Neuronal stem cell (in vitro differentiated cells): ENCODE measurements around the gene CHAC1.

ENCODE experiments used
- DNase-seq: peaks from one replicate; pipeline ENCODE4 v3.0.0-alpha.2; 2013; ENCODE audit warnings: low spot score
- H2AFZ ChIP-seq: one replicate; pipeline ENCODE4 v1.6.1; 2013; ENCODE audit warnings: mild to moderate bottlenecking, low read length, inconsistent platforms
- H2AK5ac ChIP-seq: 2 replicates; pipeline ENCODE4 v1.6.1; 2013; ENCODE audit warnings: low read depth, mild to moderate bottlenecking, inconsistent platforms, low read length, moderate library complexity, mixed read lengths
- H2BK120ac ChIP-seq: 2 replicates; pipeline ENCODE4 v1.6.1; 2013; ENCODE audit warnings: low read depth, mild to moderate bottlenecking, inconsistent platforms, low read length, moderate library complexity, mixed read lengths
- H2BK12ac ChIP-seq: one replicate; pipeline ENCODE4 v1.6.1; 2013; ENCODE audit warnings: low read length, inconsistent platforms
- H2BK15ac ChIP-seq: 2 replicates; pipeline ENCODE4 v1.6.1; 2013; ENCODE audit warnings: mild to moderate bottlenecking, low read length, inconsistent platforms, mixed read lengths
- H2BK5ac ChIP-seq: one replicate; pipeline ENCODE4 v1.6.1; 2013; ENCODE audit warnings: inconsistent platforms, mild to moderate bottlenecking, low read length, moderate library complexity
- H3K14ac ChIP-seq: one replicate; pipeline ENCODE4 v1.6.1; 2013; ENCODE audit warnings: low read length, inconsistent platforms
- H3K18ac ChIP-seq: 2 replicates; pipeline ENCODE4 v1.6.1; 2013; ENCODE audit warnings: low read length, inconsistent platforms
- H3K23ac ChIP-seq: 2 replicates; pipeline ENCODE4 v1.6.1; 2013; ENCODE audit warnings: low read depth, mild to moderate bottlenecking, mixed read lengths, low read length, inconsistent platforms; ENCODE audit not compliant: poor library complexity
- H3K27ac ChIP-seq: replicated peaks from 3 replicates; pipeline ENCODE4 v1.5.1; 2013; ENCODE audit warnings: low read length, inconsistent platforms
- H3K27me3 ChIP-seq, 3 experiments: 2 replicates each; pipeline ENCODE4 v1.6.1; 2013; ENCODE audit warnings: low read length in 3 of 3, mild to moderate bottlenecking in 2 of 3, inconsistent platforms in 1 of 3, low read depth in 1 of 3, mixed read lengths in 1 of 3, moderate library complexity in 1 of 3; ENCODE audit not compliant: control insufficient read depth in 3 of 3, insufficient read depth in 3 of 3
- H3K36me3 ChIP-seq, 2 donors: replicated peaks in 1 of 2; 2 replicates each; pipeline ENCODE4 v1.6.1; 2013; ENCODE audit warnings: low read length in 2 of 2; ENCODE audit not compliant: control insufficient read depth in 2 of 2, insufficient read depth in 2 of 2
- H3K4ac ChIP-seq: 2 replicates; pipeline ENCODE4 v1.6.1; 2013; ENCODE audit warnings: inconsistent platforms, mild to moderate bottlenecking, low read length, moderate library complexity
- H3K4me1 ChIP-seq, 2 donors: 1 replicate in 1 of 2; 2 replicates in 1 of 2; pipeline ENCODE4 v1.6.1; 2013; ENCODE audit warnings: low read length in 2 of 2, low read depth in 1 of 2; ENCODE audit not compliant: control insufficient read depth in 2 of 2, insufficient read depth in 1 of 2
- H3K4me2 ChIP-seq: one replicate; pipeline ENCODE4 v1.6.1; 2013; ENCODE audit warnings: mild to moderate bottlenecking, low read length, inconsistent platforms; ENCODE audit not compliant: insufficient read depth, poor library complexity, severe bottlenecking
- H3K4me3 ChIP-seq, 2 donors: 2 replicates each; pipeline ENCODE4 v1.5.1; 2013; ENCODE audit warnings: low read length in 2 of 2, mild to moderate bottlenecking in 2 of 2, inconsistent platforms in 1 of 2, moderate library complexity in 1 of 2
- H3K79me1 ChIP-seq: one replicate; pipeline ENCODE4 v1.6.1; 2013; ENCODE audit warnings: low read depth, mild to moderate bottlenecking, inconsistent platforms, low read length, moderate library complexity
- H3K9ac ChIP-seq: one replicate; pipeline ENCODE4 v1.6.1; 2013; ENCODE audit warnings: mild to moderate bottlenecking, low read depth, low read length, inconsistent platforms; ENCODE audit not compliant: poor library complexity
- H3K9me3 ChIP-seq, 2 donors: replicated peaks in 1 of 2; 2 replicates each; pipeline versions ENCODE3 to v1.6.1; 2013; ENCODE audit warnings: low read length in 2 of 2, mild to moderate bottlenecking in 2 of 2, inconsistent platforms in 1 of 2, low read depth in 1 of 2, mixed read lengths in 1 of 2, moderate library complexity in 1 of 2; ENCODE audit not compliant: control insufficient read depth in 2 of 2, insufficient read depth in 1 of 2
- H4K8ac ChIP-seq: one replicate; pipeline ENCODE4 v1.6.1; 2013; ENCODE audit warnings: low read depth, mild to moderate bottlenecking, inconsistent platforms, low read length, moderate library complexity
- H4K91ac ChIP-seq: one replicate; pipeline ENCODE4 v1.6.1; 2013; ENCODE audit warnings: low read length, low read depth, mild to moderate bottlenecking, inconsistent platforms; ENCODE audit not compliant: poor library complexity
- WGBS, 2 donors: extraction: QIAGEN DNeasy Blood & Tissue Kit; methylation state at CpG; one replicate each; pipeline ENCODE4 v1.1.7; 2013; ENCODE audit warnings: missing lambda C conversion rate in 2 of 2, mixed read lengths in 1 of 2; ENCODE audit not compliant: insufficient read length in 2 of 2, insufficient replicate concordance in 1 of 2; ENCODE audit errors: extremely low coverage in 2 of 2; 5-methylcytosine and 5-hydroxymethylcytosine counted together

CHAC1 gene

GRCh38 chr15:40936709-40937666, 16.3 kb upstream of the CHAC1 start:
- H3K9ac ChIP-seq: no peak overlapping the region
- no peaks in the 10 kb centered on the region for H3K9me3 ChIP-seq
- no peak overlapping the region for H3K14ac ChIP-seq
- H3K4me2 ChIP-seq: no peak overlapping the region
- no peak overlapping the region for H2BK12ac ChIP-seq
- H3K4ac ChIP-seq: no peak overlapping the region
- H4K8ac ChIP-seq: no peak overlapping the region
- H3K36me3 ChIP-seq: no peaks in the 10 kb centered on the region
- DNase-seq: no peak
- H2BK15ac ChIP-seq: peak overlapping the region; percentile 31
- H3K27me3 ChIP-seq: peaks cover 0 to 21% (median 10%) of the 10 kb centered on the region in 3 experiments
- no peak overlapping the region for H3K27ac ChIP-seq
- no peak overlapping the region for H3K4me3 ChIP-seq
- H3K4me1 ChIP-seq: peaks cover 7 to 14% of the 10 kb centered on the region in 2 donors
- H2AFZ ChIP-seq: peak overlapping the region; percentile 71
- H3K79me1 ChIP-seq: no peaks in the 10 kb centered on the region
- H2BK5ac ChIP-seq: no peak overlapping the region
- H3K23ac ChIP-seq: peak overlapping the region; percentile 52
- H2BK120ac ChIP-seq: no peak overlapping the region
- peak overlapping the region; percentile 33 for H3K18ac ChIP-seq
- no CpG with 5 or more reads among the region's 15 CpGs for WGBS, 2 donors
- H4K91ac ChIP-seq: no peak overlapping the region
- no peak overlapping the region for H2AK5ac ChIP-seq

- Histone ChIP-seq H3K9me3 (no peaks in the 10 kb centered on the region), H3K4me3 (no peak overlapping the region), H3K14ac (no peak overlapping the region), H3K23ac (no peak overlapping the region), H4K8ac (no peak overlapping the region), H3K18ac (peak overlapping the region; percentile 5), H3K36me3 (no peaks in the 10 kb centered on the region), H3K9ac (peak overlapping the region; percentile 0), H3K27ac (no peak overlapping the region), H3K27me3 (peaks cover 0 to 11% (median 3%) of the 10 kb centered on the region in 3 experiments), H3K79me1 (no peaks in the 10 kb centered on the region), H3K4me1 (peaks cover 10% of the 10 kb centered on the region in 2 donors), H2AFZ (peak overlapping the region; percentile 71), H3K4ac (no peak overlapping the region), H4K91ac (no peak overlapping the region), H2BK15ac (no peak overlapping the region), H2BK12ac (no peak overlapping the region), H2BK5ac (no peak overlapping the region), H2AK5ac (peak overlapping the region; percentile 44), H2BK120ac (no peak overlapping the region), H3K4me2 (no peak overlapping the region)
- no peak for DNase-seq
- no CpG with 5 or more reads among the region's 19 CpGs for WGBS, 2 donors
These were observed 15.3 kb upstream of the CHAC1 start for GRCh38 chr15:40937762-40938535.

- H3K4ac ChIP-seq: no peak overlapping the region
- no peak overlapping the region for H2BK5ac ChIP-seq
- H3K18ac ChIP-seq: peak overlapping the region; percentile 11
- no peak overlapping the region for H2BK120ac ChIP-seq
- H3K79me1 ChIP-seq: no peaks in the 10 kb centered on the region
- WGBS, 2 donors: no CpG with 5 or more reads among the region's 6 CpGs
- H4K8ac ChIP-seq: no peak overlapping the region
- H2BK12ac ChIP-seq: no peak overlapping the region
- H2AFZ ChIP-seq: no peak overlapping the region
- H2AK5ac ChIP-seq: peak overlapping the region; percentile 44
- H3K9me3 ChIP-seq: no peaks in the 10 kb centered on the region
- peaks cover 10% of the 10 kb centered on the region in 2 donors for H3K4me1 ChIP-seq
- peaks cover 0 to 6% (median 0%) of the 10 kb centered on the region in 3 experiments for H3K27me3 ChIP-seq
- no peak overlapping the region for H3K14ac ChIP-seq
- H2BK15ac ChIP-seq: no peak overlapping the region
- H3K4me2 ChIP-seq: no peak overlapping the region
- H4K91ac ChIP-seq: no peak overlapping the region
- no peaks in the 10 kb centered on the region for H3K36me3 ChIP-seq
- peak overlapping the region; percentile 0 for H3K9ac ChIP-seq
- no peak for DNase-seq
- H3K4me3 ChIP-seq: no peak overlapping the region
- no peak overlapping the region for H3K27ac ChIP-seq
- H3K23ac ChIP-seq: no peak overlapping the region
These were observed 14.8 kb upstream of the CHAC1 start for GRCh38 chr15:40938536-40938870.
